M059J (cell line): Measurements from ENCODE around the gene PMVK. TPM values are rescaled to one million over a fixed set of nuclear protein-coding genes. Genes with fewer than 3 reads are reported as not detected.

Source experiments
- DNase-seq: peaks from one replicate; pipeline ENCODE4 v3.0.0-alpha.2; 2012; ENCODE audit warnings: low read depth
- total RNA-seq: library from RNA; depleted of rRNA; stranded (reverse); fragments of >200 nt; shearing (Covaris generic); gene quantifications from 2 replicates; pipeline ENCODE4 v1.2.3, GENCODE V29; 2014

The PMVK gene
- total RNA-seq, 1 experiment from 2014 or later = 6.2 TPM

- DNase-seq = no peak
These were observed 30.9 kb upstream of the PMVK start for GRCh38 chr1:154967331-154967950.

DNA sequence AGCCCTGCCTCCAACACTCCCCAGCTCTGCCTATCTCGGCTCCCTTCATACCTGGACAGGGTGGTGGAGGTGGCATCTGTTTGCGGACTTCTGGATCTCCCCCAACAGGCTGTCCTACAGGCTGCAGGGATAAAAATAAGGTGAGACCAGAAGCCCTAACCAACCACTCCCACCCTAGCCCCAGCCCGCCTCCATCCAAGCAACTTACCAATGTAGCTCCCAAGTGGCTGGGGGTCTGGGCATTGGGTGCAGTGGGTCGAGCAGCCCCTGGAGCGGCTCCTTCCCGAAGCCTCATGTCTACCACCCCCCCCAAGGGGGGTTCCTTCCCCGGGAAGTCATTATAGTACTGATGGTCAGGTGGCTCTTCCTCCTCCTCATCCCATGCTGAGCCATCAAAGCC lies 29.6 kb upstream of the PMVK start:
- no peak for DNase-seq

GRCh38 chr1:154964359-154964758 lies 27.8 kb upstream of the PMVK start:
- DNase-seq = no peak

- no peak for DNase-seq
These were observed 27.1 kb upstream of the PMVK start for GRCh38 chr1:154963643-154964042.

DNA sequence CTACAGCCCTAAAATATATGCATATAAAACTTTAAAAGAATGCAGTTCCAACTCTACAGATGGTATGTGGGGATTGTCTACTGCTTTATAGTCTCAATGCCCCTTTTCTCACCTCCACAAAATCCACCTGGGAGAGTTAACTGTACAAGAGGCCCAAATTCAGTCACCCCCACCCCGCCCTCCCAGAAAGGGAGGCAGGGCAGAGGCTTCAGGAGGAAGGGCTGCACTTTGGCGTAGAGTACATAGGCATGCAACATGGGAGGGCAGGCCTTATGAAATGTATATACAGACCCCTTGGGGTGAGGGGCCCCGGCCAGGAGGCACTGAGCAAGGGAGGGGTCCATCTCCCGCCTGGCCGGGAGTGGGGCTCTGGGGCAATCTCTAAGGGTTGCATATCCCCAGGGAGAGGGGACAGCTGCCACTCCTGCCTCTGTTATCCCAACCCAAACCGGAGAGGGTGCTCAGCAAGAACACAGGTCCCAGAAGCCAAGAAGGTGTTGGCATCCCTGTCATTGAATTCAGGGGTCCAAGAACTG lies 26.3 kb upstream of the PMVK start:
- no peak for DNase-seq

DNA sequence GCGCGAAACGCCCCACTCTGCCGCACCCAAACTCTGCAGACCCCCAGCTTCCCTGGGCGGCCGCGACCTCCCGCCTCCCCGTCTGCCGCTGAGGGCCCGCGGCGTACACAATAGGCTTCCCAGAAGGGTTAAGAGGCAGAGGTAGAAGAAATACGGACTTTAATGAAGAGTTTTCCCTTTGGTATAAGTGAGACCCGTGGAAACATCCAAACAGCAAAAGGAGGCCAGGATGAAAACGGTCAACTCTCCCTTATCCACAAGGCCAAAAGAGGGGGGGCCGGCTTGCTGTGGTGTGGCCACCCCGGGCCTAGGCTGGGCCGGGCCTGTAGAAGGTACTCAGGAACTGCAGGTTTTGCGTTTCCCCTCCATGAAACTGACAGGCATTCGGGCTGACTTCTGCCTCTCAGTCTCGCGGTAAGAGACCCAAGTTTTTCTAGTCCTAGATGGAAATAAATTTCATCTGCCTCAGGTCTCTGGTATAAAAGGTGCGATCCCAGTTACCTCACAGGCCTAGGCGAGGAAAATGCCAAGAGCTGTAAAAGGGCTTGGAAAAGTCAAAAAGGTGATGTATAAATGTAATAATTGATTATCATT lies 25.7 kb upstream of the PMVK start:
- peak; percentile 42 for DNase-seq

GRCh38 chr1:154961207-154962155 lies 25.0 kb upstream of the PMVK start, which contains the start of gene PYGO2:
Gene PYGO2 (minus strand): TSS chr1:154961782. CDS start chr1:154961576, 206 bp downstream.
- peak; percentile 73 for DNase-seq

DNA sequence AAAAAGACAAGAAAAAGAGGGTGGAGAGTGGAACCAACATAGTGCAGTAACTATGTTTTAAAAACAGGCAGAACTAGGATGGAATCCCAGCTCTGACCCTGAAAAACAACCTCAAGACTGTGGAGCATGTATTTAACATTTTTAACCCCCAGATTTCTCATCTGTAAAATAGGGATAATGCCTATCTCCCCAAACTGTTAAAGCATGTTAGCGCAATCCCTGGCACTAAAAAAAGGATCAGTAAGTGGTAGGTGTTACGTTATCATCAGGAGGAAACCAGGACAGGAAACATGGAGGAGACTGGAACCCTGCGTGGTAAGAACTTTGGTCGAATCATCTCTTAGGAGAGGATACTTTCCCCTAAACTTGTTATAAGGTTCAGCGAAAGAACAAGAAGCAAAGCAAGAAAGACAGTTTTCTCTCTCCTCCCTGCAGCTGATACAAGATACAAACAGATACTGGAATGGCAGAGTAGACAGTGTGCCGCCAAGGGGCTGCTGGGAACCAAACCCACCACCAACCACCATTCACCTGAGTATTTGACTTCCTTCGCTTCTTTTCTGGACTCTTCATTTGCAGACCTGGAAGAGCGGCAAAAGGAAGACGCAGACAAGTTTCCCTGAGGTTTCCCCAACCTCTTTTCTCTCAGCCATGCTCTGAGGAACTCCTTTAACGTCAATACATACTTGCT lies 24.1 kb upstream of the PMVK start:
- no peak for DNase-seq

- no peak for DNase-seq
These were observed 22.9 kb upstream of the PMVK start for GRCh38 chr1:154959426-154959780.

GRCh38 chr1:154958681-154959425 lies 22.3 kb upstream of the PMVK start:
- DNase-seq = no peak

- DNase-seq = no peak
These were observed 21.5 kb upstream of the PMVK start for GRCh38 chr1:154958036-154958435.

GRCh38 chr1:154957091-154957657 lies 20.7 kb upstream of the PMVK start:
- DNase-seq = no peak

GRCh38 chr1:154956544-154956941 lies 20.0 kb upstream of the PMVK start:
- peak; percentile 29 for DNase-seq

DNA sequence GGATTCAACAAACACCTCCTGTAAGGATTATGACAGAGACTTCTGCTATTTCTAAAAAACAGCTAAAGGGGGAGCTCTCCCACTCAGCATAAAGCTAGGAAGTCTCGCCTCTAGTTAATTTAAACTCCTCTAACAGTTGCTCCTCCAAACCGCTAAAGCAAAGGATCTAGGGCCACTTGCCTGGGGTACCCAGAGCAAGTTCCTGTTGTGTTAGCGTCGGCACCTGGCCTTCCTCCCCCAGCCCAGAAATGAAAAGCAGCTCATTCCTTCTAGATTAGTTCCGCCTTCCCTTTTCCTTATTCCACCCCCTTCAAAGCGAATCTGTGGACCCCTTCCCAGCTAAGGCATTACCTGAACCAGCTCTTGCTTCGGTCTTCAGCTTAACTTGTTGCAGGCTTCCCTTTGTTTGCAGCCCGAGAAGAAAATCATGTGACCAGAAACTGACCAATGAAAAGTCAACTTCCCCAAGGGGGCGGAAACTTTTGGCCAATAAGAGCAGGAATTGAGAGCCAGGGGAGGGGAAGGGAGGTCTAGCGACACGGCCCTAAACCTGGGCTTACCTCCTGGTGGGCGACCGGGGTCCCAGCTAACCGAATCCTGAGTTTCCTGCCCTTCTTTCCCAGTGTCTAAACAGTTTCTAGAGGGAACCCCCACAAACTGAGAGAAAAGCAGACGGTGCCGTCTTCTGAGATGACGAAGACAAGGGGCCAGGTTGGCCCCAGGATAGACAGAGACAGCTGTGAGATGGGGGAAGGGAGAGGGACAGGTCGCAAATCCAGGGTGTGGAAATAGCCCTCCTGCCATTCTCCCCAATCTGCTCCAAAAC lies 19.4 kb upstream of the PMVK start, which contains the start of gene PBXIP1:
Gene PBXIP1 (minus strand): TSS at position 382 of the 826 bp plus-strand sequence. CDS start 2,378 bp downstream, outside the sequence.
- DNase-seq = peak; percentile 94

- peak; percentile 85 for DNase-seq
These were observed 18.7 kb upstream of the PMVK start for GRCh38 chr1:154955039-154955717.

DNA sequence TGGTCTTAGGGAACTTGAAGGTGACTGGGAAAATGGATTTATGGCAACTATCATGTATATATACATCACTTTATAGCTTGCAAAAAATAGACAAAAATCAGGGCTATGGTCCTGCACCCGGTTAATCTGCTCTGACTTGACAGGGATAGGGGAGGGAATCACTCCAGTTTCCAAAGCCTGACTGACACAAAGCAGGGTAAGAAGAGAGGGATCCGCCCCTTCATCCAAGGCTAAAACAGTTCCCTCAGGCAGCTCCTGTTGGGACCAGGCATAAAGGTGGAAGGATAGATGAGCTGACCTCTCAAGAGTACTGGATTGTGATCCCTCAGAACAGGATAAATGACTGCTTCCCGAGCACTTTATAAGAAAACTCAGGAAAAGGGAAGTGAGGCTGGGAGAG lies 18.0 kb upstream of the PMVK start:
- DNase-seq = no peak

GRCh38 chr1:154953611-154954038 lies 17.1 kb upstream of the PMVK start:
- no peak for DNase-seq

DNA sequence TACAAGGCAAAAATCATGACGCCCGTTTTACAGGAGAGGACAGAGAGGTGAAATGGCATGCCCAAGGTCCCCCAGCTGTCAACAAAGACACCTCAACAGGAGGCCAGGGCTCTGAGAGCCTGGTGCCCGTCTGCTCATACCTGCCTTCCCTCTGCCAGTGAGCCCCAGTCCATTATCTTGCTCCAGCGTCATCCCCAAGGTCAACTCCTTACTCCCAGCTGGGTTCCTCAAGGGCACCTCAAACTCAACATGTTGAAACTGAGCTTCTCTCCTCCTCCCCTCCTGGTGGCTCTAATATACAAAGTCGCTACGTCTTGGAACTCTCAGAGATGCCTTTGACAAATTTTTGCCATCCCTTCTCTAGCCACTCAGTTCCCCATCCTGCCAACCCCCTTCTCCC lies 16.1 kb upstream of the PMVK start:
- DNase-seq = no peak
